ENCODE results near the gene RASGRF2.
"Not testable (repeated sequence)": the region's sequence is repeated elsewhere in the genome, so short reads cannot be mapped to it uniquely, and the experiment has no call there.

The RASGRF2 gene

DNA sequence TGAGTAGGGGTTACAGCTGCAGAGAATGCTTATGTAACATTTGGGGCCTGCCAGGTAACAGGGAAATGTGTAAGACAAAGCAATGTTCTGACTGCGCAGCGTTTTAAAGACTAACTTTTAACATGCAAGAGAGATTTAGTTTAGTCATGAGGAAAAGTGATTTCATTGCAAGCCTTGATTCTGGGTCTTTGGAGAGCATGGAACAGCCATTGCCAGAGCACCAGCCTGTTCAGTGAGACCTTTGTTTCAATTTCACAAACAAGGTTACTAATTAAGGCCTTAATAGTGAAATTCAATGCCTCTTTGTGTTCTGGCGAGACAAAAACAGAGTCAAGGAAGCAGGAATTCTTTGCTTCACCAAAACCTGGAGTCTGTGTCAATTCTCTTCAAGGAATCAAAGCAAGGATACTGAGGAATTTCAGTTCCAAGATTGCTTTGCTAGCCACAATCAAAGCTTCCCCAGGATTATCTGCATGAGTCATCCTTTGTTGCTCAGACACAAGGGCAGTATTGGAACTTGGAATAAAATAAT is 287.3 kb downstream of the RASGRF2 start:
- DNase-seq: no peak

DNA sequence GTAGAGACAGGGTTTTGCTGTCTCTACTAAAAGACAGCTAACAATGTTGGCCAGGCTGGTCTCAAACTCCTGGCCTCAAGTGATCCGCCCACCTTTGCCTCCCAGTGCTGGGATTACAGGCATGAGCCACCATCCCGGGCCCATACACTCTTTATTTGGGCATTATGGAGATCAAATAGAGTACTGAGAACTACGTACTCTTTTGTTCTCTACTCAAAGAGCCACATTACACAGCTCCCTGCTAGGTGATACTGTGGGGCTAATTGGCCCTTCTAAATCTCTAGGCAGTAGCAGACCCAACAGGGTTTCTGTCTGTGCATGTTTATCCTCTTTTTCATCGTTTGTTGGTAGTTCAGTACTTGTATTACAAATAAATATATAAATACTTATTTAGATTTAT is 289.1 kb downstream of the RASGRF2 start:
- DNase-seq: no peak

DNA sequence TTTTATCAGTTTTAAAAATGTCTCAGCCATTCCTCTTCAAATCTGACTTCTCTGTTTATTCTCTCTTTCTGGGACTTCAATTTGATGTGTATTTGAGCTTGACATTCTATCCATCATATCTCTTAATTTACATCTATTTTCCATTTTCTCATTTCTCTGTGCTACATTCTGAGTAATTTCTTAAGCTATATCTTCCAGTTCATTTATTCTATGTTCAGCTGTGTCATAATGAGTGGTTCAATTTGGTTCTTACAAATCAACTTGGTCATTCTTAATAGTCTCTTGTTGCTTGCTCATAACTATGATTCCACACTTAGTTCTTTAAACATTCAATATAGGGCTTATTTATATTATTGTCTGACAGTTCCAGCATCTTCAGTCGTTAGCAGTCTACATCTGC is 289.8 kb downstream of the RASGRF2 start:
- DNase-seq: no peak

DNA sequence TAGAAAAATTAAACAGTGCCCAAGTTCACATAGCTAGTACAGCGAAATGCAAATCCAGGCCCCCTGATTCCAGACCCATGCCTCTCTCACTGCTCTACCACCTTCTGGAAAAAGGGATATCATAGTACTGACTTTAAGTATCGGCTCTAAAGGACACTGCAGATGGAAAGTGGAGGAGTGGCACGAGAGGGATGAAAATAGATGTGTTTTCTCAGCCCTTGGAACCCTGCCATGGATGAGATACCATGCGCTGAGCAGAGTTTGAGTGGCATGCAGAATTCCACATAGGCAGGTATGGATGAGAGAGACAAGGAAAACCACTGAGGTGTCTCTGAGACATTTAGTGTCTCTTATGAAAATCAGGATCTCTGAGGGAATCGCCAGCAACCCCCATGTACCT is 291.8 kb downstream of the RASGRF2 start:
- DNase-seq: no peak

DNA sequence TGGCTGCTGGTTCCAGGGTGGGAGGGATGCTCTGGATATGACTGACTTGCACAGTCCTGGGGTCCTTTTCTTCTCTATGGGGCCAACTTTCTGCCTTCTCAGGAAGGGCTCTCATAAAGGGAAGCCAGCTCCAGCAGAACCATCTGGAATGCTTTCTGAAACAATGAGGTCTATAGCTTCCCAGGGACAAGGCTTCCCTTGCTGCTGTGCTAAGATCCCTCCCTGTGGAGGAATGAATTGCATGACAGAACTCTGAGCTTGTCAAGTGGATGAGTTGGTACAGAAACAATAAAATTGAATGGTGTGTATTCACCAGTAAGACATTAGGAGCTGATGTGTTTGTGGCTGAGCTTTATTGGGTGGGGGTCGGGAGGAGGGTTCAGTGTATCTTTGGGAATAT is 292.7 kb downstream of the RASGRF2 start:
- no peak for DNase-seq

DNA sequence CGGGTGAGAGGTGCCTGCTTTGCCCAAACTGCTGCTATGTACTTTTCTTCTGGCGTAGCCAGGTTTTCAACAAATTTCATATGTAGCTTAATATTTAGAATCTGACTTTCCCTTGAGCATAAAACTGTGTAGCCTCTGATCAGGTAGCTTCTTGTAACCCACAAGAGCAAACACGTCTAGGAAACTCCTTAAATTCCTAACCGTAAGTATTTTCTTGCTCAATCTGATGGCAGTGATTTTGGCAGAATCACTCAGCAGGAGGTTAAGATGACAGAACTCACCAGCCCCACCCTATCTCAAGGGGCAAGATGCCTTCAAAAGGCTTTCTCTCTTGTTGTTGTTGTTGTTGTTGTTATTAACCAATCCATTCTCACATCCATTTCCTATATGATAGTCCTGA is 293.7 kb downstream of the RASGRF2 start:
- DNase-seq: no peak

DNA sequence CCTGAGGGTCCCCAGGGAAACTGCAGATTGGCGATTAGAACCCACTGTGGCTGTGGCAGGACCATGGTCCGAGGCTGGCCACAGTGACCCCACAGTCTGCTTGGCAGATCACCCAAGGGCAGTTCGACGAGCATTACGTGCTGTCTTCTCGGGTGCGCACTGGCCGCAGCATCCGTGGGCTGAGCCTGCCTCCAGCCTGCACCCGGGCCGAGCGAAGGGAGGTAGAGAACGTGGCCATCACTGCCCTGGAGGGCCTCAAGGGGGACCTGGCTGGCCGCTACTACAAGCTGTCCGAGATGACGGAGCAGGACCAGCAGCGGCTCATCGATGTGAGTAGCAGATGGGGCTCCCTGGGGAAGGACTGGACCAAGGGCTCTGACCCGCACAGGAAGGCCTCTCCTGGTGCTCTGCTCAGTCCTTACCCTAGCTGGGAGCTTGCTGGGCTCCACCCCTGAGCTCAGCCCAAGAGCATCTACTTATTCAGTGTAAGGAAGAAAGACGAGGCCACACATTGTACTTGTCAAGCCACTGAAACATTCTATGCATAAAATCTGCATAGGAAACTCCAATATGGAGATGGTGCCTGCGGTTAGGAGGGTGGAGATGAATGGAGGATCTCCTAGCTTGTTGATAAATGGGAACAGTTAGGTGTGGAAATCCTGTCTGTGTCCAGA is 294.9 kb downstream of the RASGRF2 start:
- no peak for DNase-seq

DNA sequence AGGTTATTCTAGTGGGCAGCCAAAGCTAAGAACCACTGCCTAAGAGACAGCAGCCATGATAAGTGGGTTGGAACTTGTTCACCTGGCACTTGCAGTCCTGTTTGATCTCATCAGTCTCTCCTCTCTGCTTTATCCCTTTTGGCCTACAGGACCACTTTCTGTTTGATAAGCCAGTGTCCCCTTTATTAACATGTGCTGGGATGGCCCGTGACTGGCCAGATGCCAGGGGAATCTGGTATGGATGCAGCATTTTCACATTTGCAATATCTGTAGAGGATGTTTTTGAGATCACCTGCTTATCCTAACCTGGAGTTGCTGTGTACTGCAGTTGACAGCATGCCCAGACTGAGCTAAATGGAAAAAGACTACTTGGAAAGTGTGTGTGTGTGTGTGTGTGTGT is 296.6 kb downstream of the RASGRF2 start:
- DNase-seq: no peak

DNA sequence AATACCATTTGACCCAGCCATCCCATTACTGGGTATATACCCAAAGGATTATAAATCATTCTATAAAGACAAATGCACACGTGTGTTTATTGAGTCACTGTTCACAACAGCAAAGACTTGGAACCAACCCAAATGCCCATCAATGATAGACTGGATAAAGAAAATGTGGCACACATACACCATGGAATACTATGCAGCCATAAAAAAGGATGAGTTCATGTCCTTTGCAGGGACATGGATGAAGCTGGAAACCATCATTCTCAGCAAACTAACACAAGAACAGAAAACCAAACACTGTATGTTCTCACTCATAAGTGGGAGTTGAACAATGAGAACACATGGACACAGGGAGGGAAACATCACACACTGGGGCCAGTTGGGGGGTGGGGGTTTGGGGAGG is 302.6 kb downstream of the RASGRF2 start:
- DNase-seq: not testable (repeated sequence)

DNA sequence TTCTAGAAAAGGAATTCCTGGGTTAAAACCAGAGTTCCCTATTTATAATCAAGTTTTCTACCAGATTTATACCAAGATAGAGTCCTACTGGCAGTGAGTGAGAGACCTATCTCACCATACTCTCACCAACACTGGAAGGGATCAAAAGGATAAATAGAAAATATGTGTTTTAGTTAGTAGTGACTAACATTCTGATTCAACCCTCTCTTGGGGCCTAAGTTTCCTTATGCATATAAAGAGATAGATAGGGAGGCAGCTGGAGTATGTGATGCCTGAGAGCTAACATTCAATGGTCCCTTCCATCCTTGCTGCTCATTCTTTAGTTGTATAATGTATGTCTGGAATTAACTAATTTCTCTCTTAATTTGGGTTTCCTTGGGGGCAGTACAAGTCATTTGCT is 304.9 kb downstream of the RASGRF2 start:
- no peak for DNase-seq

DNA sequence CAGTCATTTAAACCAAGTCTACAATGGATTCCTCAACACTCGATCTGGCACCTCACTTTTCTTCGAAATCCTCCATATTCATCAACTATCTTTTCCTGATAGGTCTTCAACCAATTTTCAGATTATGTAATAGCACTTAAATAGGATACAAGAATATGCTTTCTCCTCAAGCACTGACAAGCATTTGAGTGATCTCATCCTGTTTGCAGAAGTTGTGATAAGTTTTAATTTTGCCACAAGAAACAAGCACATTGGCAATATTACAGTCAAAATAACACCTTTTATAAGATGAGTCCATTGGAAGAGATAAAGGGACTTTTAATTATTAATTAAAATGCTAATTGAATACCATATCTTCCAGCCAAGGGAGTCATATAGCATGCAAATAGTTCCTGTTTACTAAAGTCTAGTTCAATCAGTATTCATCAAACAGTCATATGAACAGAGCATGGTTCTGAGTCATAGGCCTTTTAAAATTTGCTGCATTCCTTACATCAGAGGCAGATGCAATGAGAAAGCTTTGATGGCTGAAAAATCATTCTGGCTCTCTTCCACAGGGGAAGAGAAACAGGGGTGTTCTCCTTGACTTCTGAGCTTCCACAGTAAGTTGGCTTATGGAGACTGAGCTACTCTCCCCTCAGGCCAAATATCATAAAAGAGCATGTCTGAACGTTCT is 308.5 kb downstream of the RASGRF2 start:
- DNase-seq: no peak

DNA sequence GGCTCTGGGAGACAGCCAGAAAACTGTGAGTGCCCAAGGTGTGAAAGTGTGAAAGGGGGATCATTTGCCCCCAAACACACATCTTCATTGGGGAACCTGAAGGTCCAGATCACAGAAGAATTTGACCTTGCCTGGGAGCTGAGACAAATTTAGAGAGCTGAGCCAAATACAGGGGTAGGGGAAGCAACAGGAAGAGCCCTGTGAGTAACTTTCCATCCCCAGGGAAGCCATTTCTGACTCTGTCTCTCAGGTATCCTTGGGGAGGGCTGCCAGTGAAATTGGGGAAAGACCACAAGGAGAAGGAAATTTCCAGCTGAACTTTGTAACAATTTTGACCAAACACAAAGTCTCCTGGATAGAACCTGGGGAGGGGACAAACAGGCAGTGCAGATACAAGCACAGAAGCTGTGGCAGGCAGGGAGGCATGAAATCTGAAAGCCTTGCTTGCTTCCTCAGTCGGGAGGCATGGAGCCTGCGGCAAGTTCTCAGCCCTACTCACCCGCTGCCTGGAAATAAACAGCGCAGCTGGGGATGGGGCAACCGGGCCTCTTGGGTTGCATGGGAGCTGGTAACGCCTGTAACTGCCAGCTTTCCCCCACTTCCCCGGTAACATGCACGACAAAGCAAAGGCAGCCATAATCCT is 309.7 kb downstream of the RASGRF2 start:
- DNase-seq: no peak

DNA sequence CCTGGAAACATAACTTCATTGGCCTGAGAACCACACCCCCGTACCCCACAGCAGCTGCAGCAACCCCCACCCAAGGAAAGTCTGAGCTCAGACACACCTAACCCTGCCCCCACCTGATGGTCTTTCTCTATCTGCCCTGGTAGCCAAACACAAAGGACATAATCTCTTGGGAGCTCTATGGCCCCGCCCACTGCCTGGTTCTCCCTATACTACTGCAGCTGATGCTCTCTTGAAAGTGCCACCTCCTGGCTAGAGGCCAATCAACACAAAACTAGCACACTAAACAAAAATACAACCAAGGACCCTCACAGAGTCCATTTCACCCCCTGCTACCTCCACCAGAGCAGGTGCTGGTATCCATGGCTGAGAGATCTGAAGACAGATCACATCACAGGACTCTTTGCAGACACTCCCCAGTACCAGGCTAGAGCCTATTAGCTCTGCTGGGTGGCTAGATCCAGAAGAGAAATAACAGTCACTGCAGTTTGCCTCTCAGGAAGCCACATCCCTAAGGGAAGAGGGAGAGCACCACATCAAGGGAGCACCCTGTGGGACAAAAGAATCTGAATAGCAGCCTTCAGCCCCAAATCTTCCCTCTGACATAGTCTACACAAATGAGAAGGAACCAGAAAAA is 310.3 kb downstream of the RASGRF2 start:
- peak; percentile 5 for DNase-seq

Data from NCI-H1105 treated with DMSO at 0.1 percent for 48 hours (cell line).